Fibroblast of skin of scalp (primary cell): Measurements from ENCODE around the gene KLHDC8A.
"Not testable (repeated sequence)": the region's sequence is repeated elsewhere in the genome, so short reads cannot be mapped to it uniquely, and the experiment has no call there.

Experiments
- DNase-seq: peaks from one replicate; pipeline ENCODE4 v3.0.0-alpha.2; 2013

KLHDC8A gene

GRCh38 chr1:205370780-205371179, 14.1 kb upstream of the KLHDC8A start:
- DNase-seq = no peak

GRCh38 chr1:205369701-205370123, 13.0 kb upstream of the KLHDC8A start:
- no peak for DNase-seq

GRCh38 chr1:205368478-205368877, 11.8 kb upstream of the KLHDC8A start:
- DNase-seq = no peak

- DNase-seq = no peak
These were observed 9.3 kb upstream of the KLHDC8A start for GRCh38 chr1:205365945-205366463.

- DNase-seq = not testable (repeated sequence)
These were observed 8.4 kb upstream of the KLHDC8A start for GRCh38 chr1:205365086-205365485.

- DNase-seq = no peak
These were observed 4.2 kb upstream of the KLHDC8A start for GRCh38 chr1:205360891-205361290.

GRCh38 chr1:205359771-205360565, 3.2 kb upstream of the KLHDC8A start:
- DNase-seq = no peak

- no peak for DNase-seq
These were observed 1.9 kb upstream of the KLHDC8A start for GRCh38 chr1:205358579-205358978.

- no peak for DNase-seq
These were observed 845 bp upstream of the KLHDC8A start for GRCh38 chr1:205357567-205357966.

GRCh38 chr1:205355075-205355453, 1.7 kb downstream of the KLHDC8A start:
- DNase-seq = no peak

GRCh38 chr1:205354259-205355074, 2.3 kb downstream of the KLHDC8A start:
- DNase-seq = peak; percentile 72

GRCh38 chr1:205353612-205354011, 3.1 kb downstream of the KLHDC8A start:
- DNase-seq = no peak

- no peak for DNase-seq
These were observed 3.5 kb downstream of the KLHDC8A start for GRCh38 chr1:205353191-205353590.

GRCh38 chr1:205351984-205352713, 4.6 kb downstream of the KLHDC8A start:
- peak; percentile 22 for DNase-seq

- DNase-seq = no peak
These were observed 6.0 kb downstream of the KLHDC8A start for GRCh38 chr1:205350691-205351141.

GRCh38 chr1:205350124-205350523, 6.6 kb downstream of the KLHDC8A start:
- DNase-seq = no peak

GRCh38 chr1:205348554-205349487, 7.9 kb downstream of the KLHDC8A start:
- no peak for DNase-seq

GRCh38 chr1:205346956-205347574, 9.7 kb downstream of the KLHDC8A start:
- no peak for DNase-seq

GRCh38 chr1:205345761-205346160, 11.0 kb downstream of the KLHDC8A start:
- no peak for DNase-seq

GRCh38 chr1:205344066-205344928, 12.4 kb downstream of the KLHDC8A start:
- peak; percentile 14 for DNase-seq
